ENCODE results near the gene SEMA4B. TPM values are rescaled to one million over a fixed set of nuclear protein-coding genes. Genes with fewer than 3 reads are reported as not detected.
A peak's percentile ranks its signal among the peaks of the same experiment; 100 is the strongest.

The SEMA4B gene
- total RNA-seq, 1 donor from 2014 or later: 85.1 TPM

- H3K4me3 Mint-ChIP-seq: peak overlapping the region; percentile 44
- TF ChIP-seq CTCF (IDR thresholded peaks at IDR 0.05): no peak
- peak overlapping the region; percentile 98 for H3K27ac Mint-ChIP-seq
- no peaks in the 10 kb centered on the region for H3K27me3 Mint-ChIP-seq
- ATAC-seq (ENCODE audit: low read depth) (no peak), DNase-seq (no peak)
- peaks cover 10% of the 10 kb centered on the region for H3K36me3 Mint-ChIP-seq (ENCODE audit: low read depth)
- ChIA-PET POLR2A (interaction anchor here (0.6 to 13.0 kb wide), 4 partner anchors 8 to 21 kb away, joined by 3 to 248 read pairs (median 12); partner anchors contain the start of gene SEMA4B), CTCF (interaction anchor here (1.3 to 1.9 kb wide), 2 partner anchors 20 to 27 kb away, joined by 5 to 7 read pairs; no protein-coding TSS in a partner anchor)
- intact Hi-C loops (cut with micrococcal nuclease): loop anchor here (5.0 to 10.0 kb wide), 2 partner anchors 470 to 738 kb away; partner anchors contain the start of gene HDDC3
- peaks cover 89% of the 10 kb centered on the region for H3K4me1 Mint-ChIP-seq
- H3K9me3 Mint-ChIP-seq: no peaks in the 10 kb centered on the region
Observed at GRCh38 chr15:90194655-90195054, 6.5 kb upstream of the SEMA4B start.

- ATAC-seq (ENCODE audit: low read depth) (no peak), DNase-seq (no peak)
- peak overlapping the region; percentile 89 for H3K4me3 Mint-ChIP-seq
- peaks cover 14% of the 10 kb centered on the region for H3K36me3 Mint-ChIP-seq (ENCODE audit: low read depth)
- H3K27ac Mint-ChIP-seq: peak overlapping the region; percentile 93
- no peak for TF ChIP-seq CTCF (IDR thresholded peaks at IDR 0.05)
- peaks cover 77% of the 10 kb centered on the region for H3K4me1 Mint-ChIP-seq
- POLR2A ChIA-PET: interaction anchor here (0.7 to 7.7 kb wide), 14 partner anchors 9 to 141 kb away, joined by 3 to 248 read pairs (median 11); partner anchors contain the start of genes CIB1, GDPGP1 and NGRN
- intact Hi-C loops (cut with micrococcal nuclease): loop anchor here (1.0 to 5.0 kb wide), 6 partner anchors 9 to 198 kb away; partner anchors contain the start of genes CIB1 and ZNF710
- CTCF ChIA-PET: interaction anchor here (0.6 to 3.7 kb wide), 9 partner anchors 9 to 41 kb away, joined by 3 to 21 read pairs (median 6); no protein-coding TSS in a partner anchor
- H3K27me3 Mint-ChIP-seq: no peaks in the 10 kb centered on the region
- H3K9me3 Mint-ChIP-seq: no peaks in the 10 kb centered on the region
Observed at GRCh38 chr15:90200534-90201129, 498 bp upstream of the SEMA4B start.

- peaks cover 78% of the 10 kb centered on the region for H3K4me1 Mint-ChIP-seq
Observed at GRCh38 chr15:90201944-90202375, 830 bp downstream of the SEMA4B start.

GRCh38 chr15:90202929-90203328 lies 1.8 kb downstream of the SEMA4B start:
- DNase-seq (no peak), ATAC-seq (ENCODE audit: low read depth) (no peak)
- ChIA-PET CTCF (interaction anchor here (0.8 to 3.7 kb wide), 7 partner anchors 10 to 41 kb away, joined by 3 to 18 read pairs (median 4); no protein-coding TSS in a partner anchor), POLR2A (interaction anchor here (1.0 to 7.7 kb wide), 5 partner anchors 12 to 645 kb away, joined by 3 to 248 read pairs (median 50); partner anchors contain the start of genes CIB1, GDPGP1 and IQGAP1)
- H3K4me3 Mint-ChIP-seq: peak overlapping the region; percentile 93
- intact Hi-C loops (cut with micrococcal nuclease): loop anchor here (5.0 kb wide), 1 partner anchor 201 kb away; the partner anchor contains the start of gene ZNF710
- no peaks in the 10 kb centered on the region for H3K9me3 Mint-ChIP-seq
- H3K36me3 Mint-ChIP-seq (ENCODE audit: low read depth): peaks cover 32% of the 10 kb centered on the region
- TF ChIP-seq CTCF (IDR thresholded peaks at IDR 0.05): no peak
- no peaks in the 10 kb centered on the region for H3K27me3 Mint-ChIP-seq
- peaks cover 85% of the 10 kb centered on the region for H3K4me1 Mint-ChIP-seq
- peak overlapping the region; percentile 85 for H3K27ac Mint-ChIP-seq

More at GRCh38 chr15:90201944-90202375, 830 bp downstream of the SEMA4B start:
- no peak for ATAC-seq (ENCODE audit: low read depth)
- peaks cover 24% of the 10 kb centered on the region for H3K36me3 Mint-ChIP-seq (ENCODE audit: low read depth)
- intact Hi-C loops (cut with micrococcal nuclease): loop anchor here (1.0 to 5.0 kb wide), 6 partner anchors 8 to 200 kb away; partner anchors contain the start of genes CIB1 and ZNF710
- H3K9me3 Mint-ChIP-seq: no peaks in the 10 kb centered on the region
- ChIA-PET POLR2A (interaction anchor here (0.7 to 7.7 kb wide), 14 partner anchors 8 to 643 kb away, joined by 3 to 248 read pairs (median 8); partner anchors contain the start of genes CIB1, GDPGP1, IQGAP1 and NGRN), CTCF (interaction anchor here (0.8 to 3.7 kb wide), 4 partner anchors 10 to 91 kb away, joined by 3 to 21 read pairs (median 10); no protein-coding TSS in a partner anchor)
- no peaks in the 10 kb centered on the region for H3K27me3 Mint-ChIP-seq
- no peak for TF ChIP-seq CTCF (IDR thresholded peaks at IDR 0.05)
- peak overlapping the region; percentile 93 for H3K4me3 Mint-ChIP-seq
- peak overlapping the region; percentile 80 for H3K27ac Mint-ChIP-seq
- no peak for DNase-seq

All from activated B cell treated with CpG ODN at 0.5 μM for 24 hours (primary cell).